SK-N-SH (cell line): Measurements from ENCODE around the gene FGFBP2. TPM values are rescaled to one million over a fixed set of nuclear protein-coding genes. Genes with fewer than 3 reads are reported as not detected.

Experiments
- CTCF ChIA-PET: fragments of 300-600, 350-600 bp; formaldehyde crosslinking; extraction: SDS; loops from one replicate; lab custom pipeline; 2021; lab: Yijun Ruan, JAX
- POLR2A ChIA-PET: fragments of 350-600 bp; sonication (Branson Sonifier 250); formaldehyde crosslinking; extraction: SDS; loops from one replicate; lab custom pipeline; 2020; ENCODE audit warnings: antibody characterized with exemption, inconsistent platforms; lab: Yijun Ruan, JAX
- DNase-seq: peaks from one replicate; pipeline ENCODE4 v3.0.0; 2012
- H2AFZ ChIP-seq: fragments of 200-600 bp; sonication (generic); 2 replicates; pipeline ENCODE4 v1.8.1; 2016; ENCODE audit warnings: antibody characterized with exemption, mild to moderate bottlenecking, low read depth
- H3F3A ChIP-seq: fragments of 200-600 bp; sonication (generic); replicated peaks from 2 replicates; pipeline ENCODE3; 2016; ENCODE audit warnings: antibody characterized with exemption, mild to moderate bottlenecking; ENCODE audit not compliant: insufficient read depth
- H3K27ac ChIP-seq, 2 experiments: fragments of 200-500 bp in 1 of 2; fragments of 200-600 bp in 1 of 2; sonication (Bioruptor generic) in 1 of 2; sonication (generic), shearing (Covaris generic) in 1 of 2; 2 replicates each; pipeline versions ENCODE4 v1.5.1 to v1.6.1; 2014 to 2016; ENCODE audit warnings: low read depth in 2 of 2, inconsistent platforms in 1 of 2, low read length in 1 of 2, mild to moderate bottlenecking in 1 of 2, mixed read lengths in 1 of 2
- H3K27me3 ChIP-seq: fragments of 200-600 bp; sonication (generic), shearing (Covaris generic); 2 replicates; pipeline ENCODE4 v1.6.1; 2016; ENCODE audit warnings: mixed run types; ENCODE audit not compliant: insufficient read depth
- H3K36me3 ChIP-seq, 2 experiments: fragments of 200-500 bp in 1 of 2; fragments of 200-600 bp in 1 of 2; sonication (Bioruptor generic) in 1 of 2; sonication (generic) in 1 of 2; replicated peaks in 1 of 2; 2 replicates each; pipeline versions ENCODE3 to v1.5.1; 2014 to 2016; ENCODE audit warnings: low read length in 1 of 2, mild to moderate bottlenecking in 1 of 2; ENCODE audit not compliant: insufficient read depth in 2 of 2, control insufficient read depth in 1 of 2
- H3K4me1 ChIP-seq, 2 experiments: fragments of 200-500 bp in 1 of 2; fragments of 200-600 bp in 1 of 2; sonication (Bioruptor generic) in 1 of 2; sonication (generic), shearing (Covaris generic) in 1 of 2; 2 replicates each; pipeline versions ENCODE4 v1.5.1 to v1.6.1; 2014 to 2016; ENCODE audit warnings: low read depth in 1 of 2, low read length in 1 of 2, mixed run types in 1 of 2; ENCODE audit not compliant: insufficient read depth in 2 of 2, control insufficient read depth in 1 of 2
- H3K4me2 ChIP-seq: fragments of 200-600 bp; sonication (generic), shearing (Covaris generic); 2 replicates; pipeline ENCODE4 v1.6.1; 2017; ENCODE audit warnings: mixed run types
- H3K4me3 ChIP-seq, 2 experiments: fragments of 200-500 bp in 1 of 2; fragments of 200-600 bp in 1 of 2; sonication (Bioruptor generic) in 1 of 2; sonication (generic), shearing (Covaris generic) in 1 of 2; 2 replicates each; pipeline versions ENCODE4 v1.5.1 to v1.8.1; 2014 to 2016; ENCODE audit warnings: low read depth in 2 of 2, inconsistent platforms in 1 of 2, low read length in 1 of 2, mild to moderate bottlenecking in 1 of 2, mixed read lengths in 1 of 2, moderate library complexity in 1 of 2
- H3K79me2 ChIP-seq: fragments of 200-600 bp; sonication (generic); 2 replicates; pipeline ENCODE4 v1.8.1; 2017; ENCODE audit warnings: mild to moderate bottlenecking; ENCODE audit not compliant: insufficient read depth
- H3K9ac ChIP-seq: fragments of 200-600 bp; sonication (generic); 2 replicates; pipeline ENCODE4 v1.6.1; 2017; ENCODE audit warnings: mixed run types
- H3K9me2 ChIP-seq: fragments of 200-600 bp; sonication (generic); 2 replicates; pipeline ENCODE4 v1.6.1; 2017; ENCODE audit warnings: mixed run types
- H3K9me3 ChIP-seq: fragments of 200-600 bp; sonication (generic); 2 replicates; pipeline ENCODE4 v1.6.1; 2017; ENCODE audit warnings: mixed run types, mild to moderate bottlenecking, moderate library complexity
- H4K20me1 ChIP-seq: fragments of 200-600 bp; sonication (generic); 2 replicates; pipeline ENCODE4 v1.6.1; 2017; ENCODE audit warnings: mild to moderate bottlenecking, mixed run types; ENCODE audit not compliant: insufficient read depth
- ELF1 ChIP-seq: IDR thresholded peaks from 2 replicates; pipeline ENCODE4 v1.4.0; 2012
- EP300 ChIP-seq, 2 experiments: IDR thresholded peaks; 2 replicates each; pipeline versions ENCODE4 v1.4.0 to v1.6.1; 2012; ENCODE audit warnings: borderline replicate concordance in 1 of 2, low read depth in 1 of 2, low read length in 1 of 2
- FOSL2 ChIP-seq: IDR thresholded peaks from 2 replicates; pipeline ENCODE4 v1.4.0; 2012; ENCODE audit warnings: low read depth, mild to moderate bottlenecking, moderate library complexity, borderline replicate concordance
- FOXJ3 ChIP-seq: sonication (generic); formaldehyde crosslinking; IDR thresholded peaks from 2 replicates; pipeline ENCODE4 v1.5.1; 2020; ENCODE audit warnings: mild to moderate bottlenecking, missing genetic modification reagents
- FOXM1 ChIP-seq: IDR thresholded peaks from 2 replicates; pipeline ENCODE4 v1.4.0; 2012; ENCODE audit warnings: low read depth, mild to moderate bottlenecking
- JUND ChIP-seq: IDR thresholded peaks from 2 replicates; pipeline ENCODE4 v1.4.0; 2012
- MEF2A ChIP-seq: IDR thresholded peaks from 2 replicates; pipeline ENCODE4 v1.4.0; 2012; ENCODE audit warnings: low read depth, borderline replicate concordance
- MXI1 ChIP-seq: IDR thresholded peaks from 2 replicates; pipeline ENCODE4 v1.6.1; 2012; ENCODE audit warnings: mild to moderate bottlenecking, low read depth, low read length, improper control_type of control experiment
- NFIC ChIP-seq: IDR thresholded peaks from 2 replicates; pipeline ENCODE4 v1.4.0; 2012; ENCODE audit warnings: borderline replicate concordance
- PBX3 ChIP-seq: IDR thresholded peaks from 2 replicates; pipeline ENCODE4; 2012
- POLR2AphosphoS5 ChIP-seq: IDR thresholded peaks from 2 replicates; pipeline ENCODE4 v1.6.1; 2012; ENCODE audit warnings: low read depth, low read length
- RCOR1 ChIP-seq: fragments of 150-350 bp; IDR thresholded peaks from 2 replicates; pipeline ENCODE4 v1.6.1; 2017; ENCODE audit warnings: antibody characterized with exemption, low read length
- RFX5 ChIP-seq: IDR thresholded peaks from 2 replicates; pipeline ENCODE4 v1.6.1; 2012; ENCODE audit warnings: mild to moderate bottlenecking, improper control_type of control experiment, low read length
- RXRA ChIP-seq: IDR thresholded peaks from 2 replicates; pipeline ENCODE4 v1.4.0; 2012; ENCODE audit warnings: low read depth, mild to moderate bottlenecking, borderline replicate concordance
- SMC3 ChIP-seq: IDR thresholded peaks from 2 replicates; pipeline ENCODE4 v1.6.1; 2012; ENCODE audit warnings: low read depth, low read length, improper control_type of control experiment
- USF1 ChIP-seq: IDR thresholded peaks from 2 replicates; pipeline ENCODE4 v1.4.0; 2012; ENCODE audit warnings: low read depth, borderline replicate concordance
- ZBTB33 ChIP-seq: IDR thresholded peaks from 2 replicates; pipeline ENCODE4 v1.4.0; 2012; ENCODE audit warnings: low read depth, borderline replicate concordance
- WGBS: methylation state at CpG from one replicate; pipeline ENCODE4 v1.1.6; 2017; ENCODE audit warnings: low lambda C conversion rate; 5-methylcytosine and 5-hydroxymethylcytosine counted together
- polyA plus RNA-seq, 3 experiments: library from polyadenylated mRNA; depleted of rRNA; stranded (reverse); fragments of >200 nt; gene quantifications; 2 replicates each; pipeline ENCODE4 v1.2.3, GENCODE V29; 2012
- TF ChIP-seq, protein P1 (sequence below): fragments of 150-350 bp; IDR thresholded peaks from 2 replicates; pipeline ENCODE4 v1.6.1; 2017; ENCODE audit warnings: antibody characterized with exemption, low read length, low read depth, borderline replicate concordance
- TF ChIP-seq, protein P2 (sequence below): IDR thresholded peaks from 2 replicates; pipeline ENCODE4 v1.6.1; 2012; ENCODE audit warnings: mild to moderate bottlenecking, low read depth, low read length, moderate library complexity

The FGFBP2 gene
- polyA plus RNA-seq, 1 of the 3 experiments (the other 2 are of a cell fraction), result 0.62 TPM

- no peaks in the 10 kb centered on the region for H3K79me2 ChIP-seq
- no peak for DNase-seq
- peaks cover 0 to 9% of the 10 kb centered on the region in 2 experiments; a peak in 2 of 4 replicates for H3K4me1 ChIP-seq
- H3K27ac ChIP-seq, result peak overlapping the region in 1 of 2 experiments; percentile 56; a peak in 2 of 4 replicates
- H3K4me3 ChIP-seq, result no peak overlapping the region
- H2AFZ ChIP-seq, result no peak overlapping the region
- CTCF ChIA-PET, result interaction anchor here (1.3 to 1.9 kb wide), 2 partner anchors 32 to 109 kb away, joined by 3 to 8 read pairs; no protein-coding TSS in a partner anchor
- no peaks in the 10 kb centered on the region for H3K36me3 ChIP-seq
- no peaks in the 10 kb centered on the region for H4K20me1 ChIP-seq
- H3F3A ChIP-seq, result peaks cover 3% of the 10 kb centered on the region
- no peaks in the 10 kb centered on the region for H3K9me2 ChIP-seq
- TF ChIP-seq ZBTB33, result no peak
- WGBS, result 96% methylated on average over 4 of the region's 4 CpGs
- H3K4me2 ChIP-seq, result no peak overlapping the region
- POLR2A ChIA-PET, result no interaction called here
- H3K9ac ChIP-seq, result no peak overlapping the region; the same call in 1 of the 2 replicates
- H3K9me3 ChIP-seq, result no peaks in the 10 kb centered on the region
- H3K27me3 ChIP-seq, result no peaks in the 10 kb centered on the region
These were observed 48.7 kb downstream of the FGFBP2 start for GRCh38 chr4:15914291-15914690.

- Histone ChIP-seq H3F3A (peaks cover 3% of the 10 kb centered on the region), H4K20me1 (no peaks in the 10 kb centered on the region), H3K4me1 (peaks cover 0 to 6% of the 10 kb centered on the region in 2 experiments; a peak in 2 of 4 replicates), H2AFZ (no peak overlapping the region), H3K9ac (no peak overlapping the region; the same call in 1 of the 2 replicates), H3K9me3 (no peaks in the 10 kb centered on the region), H3K27ac (peak overlapping the region in 1 of 2 experiments; percentile 56; a peak in 2 of 4 replicates), H3K79me2 (no peaks in the 10 kb centered on the region), H3K4me2 (peak overlapping the region; percentile 14; the same call in 1 of the 2 replicates), H3K27me3 (no peaks in the 10 kb centered on the region), H3K36me3 (no peaks in the 10 kb centered on the region), H3K9me2 (no peaks in the 10 kb centered on the region), H3K4me3 (no peak overlapping the region)
- DNase-seq, result no peak
- WGBS, result 8% methylated on average over 2 of the region's 2 CpGs
- POLR2A ChIA-PET, result no interaction called here
- CTCF ChIA-PET, result interaction anchor here (1.0 to 1.9 kb wide), 3 partner anchors 31 to 109 kb away, joined by 3 to 8 read pairs (median 3); no protein-coding TSS in a partner anchor
- TF ChIP-seq, protein P1, sequence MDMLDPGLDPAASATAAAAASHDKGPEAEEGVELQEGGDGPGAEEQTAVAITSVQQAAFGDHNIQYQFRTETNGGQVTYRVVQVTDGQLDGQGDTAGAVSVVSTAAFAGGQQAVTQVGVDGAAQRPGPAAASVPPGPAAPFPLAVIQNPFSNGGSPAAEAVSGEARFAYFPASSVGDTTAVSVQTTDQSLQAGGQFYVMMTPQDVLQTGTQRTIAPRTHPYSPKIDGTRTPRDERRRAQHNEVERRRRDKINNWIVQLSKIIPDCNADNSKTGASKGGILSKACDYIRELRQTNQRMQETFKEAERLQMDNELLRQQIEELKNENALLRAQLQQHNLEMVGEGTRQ, result no peak
- peak; percentile 77 for TF ChIP-seq JUND
- TF ChIP-seq POLR2AphosphoS5, result peak; percentile 36; the same call in 1 of the 2 replicates
- TF ChIP-seq FOSL2, result peak; percentile 74
- no peak for TF ChIP-seq FOXM1
- peak; percentile 90 for TF ChIP-seq PBX3
- peak; percentile 54; the same call in 1 of the 2 replicates for TF ChIP-seq NFIC
- no peak for TF ChIP-seq MEF2A
- TF ChIP-seq RFX5, result no peak
- peak in 1 of 2 experiments; percentile 73; a peak in 1 of 4 replicates for TF ChIP-seq EP300 (IDR thresholded peaks at IDR 0.05; ENCODE audit: borderline replicate concordance in 1 of 2, low read depth in 1 of 2, low read length in 1 of 2)
- no peak for TF ChIP-seq MXI1
- TF ChIP-seq ELF1, result peak; percentile 42; the same call in 1 of the 2 replicates
- TF ChIP-seq RCOR1, result no peak
- peak; percentile 74; the same call in 1 of the 2 replicates for TF ChIP-seq RXRA
- TF ChIP-seq USF1, result no peak
- TF ChIP-seq FOXJ3 (CRISPR knock-in tag), result no peak
- TF ChIP-seq, protein P2, sequence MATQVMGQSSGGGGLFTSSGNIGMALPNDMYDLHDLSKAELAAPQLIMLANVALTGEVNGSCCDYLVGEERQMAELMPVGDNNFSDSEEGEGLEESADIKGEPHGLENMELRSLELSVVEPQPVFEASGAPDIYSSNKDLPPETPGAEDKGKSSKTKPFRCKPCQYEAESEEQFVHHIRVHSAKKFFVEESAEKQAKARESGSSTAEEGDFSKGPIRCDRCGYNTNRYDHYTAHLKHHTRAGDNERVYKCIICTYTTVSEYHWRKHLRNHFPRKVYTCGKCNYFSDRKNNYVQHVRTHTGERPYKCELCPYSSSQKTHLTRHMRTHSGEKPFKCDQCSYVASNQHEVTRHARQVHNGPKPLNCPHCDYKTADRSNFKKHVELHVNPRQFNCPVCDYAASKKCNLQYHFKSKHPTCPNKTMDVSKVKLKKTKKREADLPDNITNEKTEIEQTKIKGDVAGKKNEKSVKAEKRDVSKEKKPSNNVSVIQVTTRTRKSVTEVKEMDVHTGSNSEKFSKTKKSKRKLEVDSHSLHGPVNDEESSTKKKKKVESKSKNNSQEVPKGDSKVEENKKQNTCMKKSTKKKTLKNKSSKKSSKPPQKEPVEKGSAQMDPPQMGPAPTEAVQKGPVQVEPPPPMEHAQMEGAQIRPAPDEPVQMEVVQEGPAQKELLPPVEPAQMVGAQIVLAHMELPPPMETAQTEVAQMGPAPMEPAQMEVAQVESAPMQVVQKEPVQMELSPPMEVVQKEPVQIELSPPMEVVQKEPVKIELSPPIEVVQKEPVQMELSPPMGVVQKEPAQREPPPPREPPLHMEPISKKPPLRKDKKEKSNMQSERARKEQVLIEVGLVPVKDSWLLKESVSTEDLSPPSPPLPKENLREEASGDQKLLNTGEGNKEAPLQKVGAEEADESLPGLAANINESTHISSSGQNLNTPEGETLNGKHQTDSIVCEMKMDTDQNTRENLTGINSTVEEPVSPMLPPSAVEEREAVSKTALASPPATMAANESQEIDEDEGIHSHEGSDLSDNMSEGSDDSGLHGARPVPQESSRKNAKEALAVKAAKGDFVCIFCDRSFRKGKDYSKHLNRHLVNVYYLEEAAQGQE, result no peak
- TF ChIP-seq SMC3, result no peak
These were observed 49.4 kb downstream of the FGFBP2 start for GRCh38 chr4:15913631-15913970.
